GM18873 (cell line): Measurements from ENCODE around the gene LHX6.

Experiments
- ATAC-seq: cut with Tn5 transposase; IDR thresholded peaks from one replicate; pipeline ENCODE4 v1.9.1; 2021; ENCODE audit warnings: mild to moderate bottlenecking, moderate library complexity, moderate number of reproducible peaks; ENCODE audit not compliant: unreplicated experiment, low FRiP score

Gene LHX6

DNA sequence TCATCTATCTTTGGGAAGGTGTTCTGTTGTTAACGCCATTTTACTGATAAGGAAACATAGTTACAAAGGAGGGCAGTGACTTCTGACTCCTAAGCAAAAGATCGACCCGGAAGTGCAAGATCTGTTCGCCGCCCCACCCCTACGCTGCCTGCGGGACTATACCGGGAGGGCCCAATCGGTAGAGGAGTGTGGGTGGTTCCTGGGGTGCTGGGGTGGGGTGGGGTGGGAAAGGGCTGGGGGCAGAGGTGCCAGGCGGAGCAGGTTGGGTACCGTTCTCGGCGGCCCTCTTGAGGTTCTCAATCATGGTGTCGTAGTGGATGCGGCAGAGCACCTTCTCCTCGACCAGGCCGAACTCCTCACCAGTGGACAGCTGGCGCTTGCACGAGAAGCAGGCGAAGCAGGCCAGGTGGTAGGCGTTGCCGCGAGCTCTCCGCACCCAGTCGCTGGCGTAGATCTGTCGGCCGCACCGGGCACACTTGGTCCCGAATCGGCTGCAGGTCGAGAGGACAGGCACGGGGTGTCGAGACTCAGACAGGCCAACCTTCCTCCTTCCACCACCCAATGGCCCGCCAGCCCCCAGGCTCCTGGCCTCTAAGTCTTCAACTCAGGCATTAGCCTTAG lies 11.8 kb downstream of the LHX6 start:
- no peak for ATAC-seq

DNA sequence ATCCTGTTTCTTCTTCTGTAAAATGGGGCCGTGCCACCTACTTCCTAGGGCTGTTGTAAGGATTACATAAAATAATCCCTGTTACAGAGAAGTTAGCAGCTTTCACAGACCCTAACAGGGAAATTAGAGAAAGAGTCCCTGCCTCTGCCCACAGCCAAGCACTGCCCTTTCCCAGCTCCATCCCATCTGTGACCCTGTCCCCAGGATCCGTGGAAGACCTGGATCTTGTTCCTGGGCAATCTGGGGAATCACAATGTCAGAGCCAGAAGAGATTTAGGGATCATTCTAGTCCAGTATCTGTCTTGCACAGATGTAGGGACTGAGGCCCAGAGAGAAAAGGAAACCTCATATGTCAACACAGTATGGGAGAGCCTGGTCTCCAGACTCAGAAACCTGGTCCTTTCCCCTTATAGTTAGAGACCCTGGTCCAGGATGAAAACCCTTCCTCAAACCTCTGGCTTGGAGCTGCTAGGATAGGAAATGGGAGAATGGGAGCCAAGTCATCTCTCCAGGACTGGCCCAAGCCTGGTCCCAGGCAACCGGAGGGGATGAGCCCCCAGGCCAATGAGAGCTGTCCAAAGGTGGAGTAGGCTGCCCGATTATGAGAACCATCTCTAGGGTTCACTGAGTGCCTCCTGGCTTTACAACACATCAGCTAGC lies 12.5 kb downstream of the LHX6 start:
- ATAC-seq = no peak

GRCh38 chr9:122215663-122216062 lies 13.1 kb downstream of the LHX6 start:
- no peak for ATAC-seq

DNA sequence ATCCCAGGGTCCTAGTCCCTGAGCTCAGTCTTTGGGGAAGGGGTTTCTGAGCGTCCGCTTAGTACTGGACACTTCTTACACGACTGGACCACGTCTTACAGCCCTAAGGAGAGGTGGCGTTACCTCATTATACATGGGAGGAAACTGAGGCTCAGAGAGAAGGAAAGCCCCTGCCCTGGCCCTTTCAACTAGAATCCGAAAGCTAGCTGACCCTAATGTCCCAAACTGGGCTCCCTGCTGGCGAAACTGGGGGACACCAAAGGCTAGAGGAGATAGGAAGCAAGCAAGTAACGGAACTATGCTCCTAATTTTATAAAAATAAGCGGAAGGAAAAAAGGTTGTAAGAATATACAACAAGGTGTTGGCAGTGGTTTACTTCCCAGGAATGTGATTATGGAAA lies 14.2 kb downstream of the LHX6 start:
- ATAC-seq = no peak

GRCh38 chr9:122213589-122214413 lies 15.0 kb downstream of the LHX6 start:
- ATAC-seq = no peak

- no peak for ATAC-seq
Observed at GRCh38 chr9:122213102-122213588, 15.6 kb downstream of the LHX6 start.

GRCh38 chr9:122212473-122213004 lies 16.2 kb downstream of the LHX6 start:
- ATAC-seq = no peak

DNA sequence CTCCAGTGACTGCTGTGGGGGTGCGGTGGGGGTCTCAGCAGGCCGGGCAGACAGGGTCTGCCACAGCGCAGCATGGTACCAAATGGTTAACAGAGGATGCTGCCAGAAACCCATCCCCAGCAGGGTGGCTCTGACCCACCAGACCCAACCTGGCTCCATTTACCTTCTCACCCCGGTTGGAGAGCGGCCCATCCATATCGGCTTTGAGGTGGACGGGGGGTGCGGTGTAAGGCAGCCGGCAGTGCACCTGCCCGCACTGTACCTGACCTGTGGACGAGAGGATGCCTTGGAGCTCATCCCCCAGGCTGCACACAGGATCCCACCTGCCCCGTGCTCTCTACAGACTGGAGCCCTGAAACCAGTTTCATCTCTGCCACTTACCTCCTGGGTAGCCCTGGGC lies 19.3 kb downstream of the LHX6 start:
- ATAC-seq = no peak

DNA sequence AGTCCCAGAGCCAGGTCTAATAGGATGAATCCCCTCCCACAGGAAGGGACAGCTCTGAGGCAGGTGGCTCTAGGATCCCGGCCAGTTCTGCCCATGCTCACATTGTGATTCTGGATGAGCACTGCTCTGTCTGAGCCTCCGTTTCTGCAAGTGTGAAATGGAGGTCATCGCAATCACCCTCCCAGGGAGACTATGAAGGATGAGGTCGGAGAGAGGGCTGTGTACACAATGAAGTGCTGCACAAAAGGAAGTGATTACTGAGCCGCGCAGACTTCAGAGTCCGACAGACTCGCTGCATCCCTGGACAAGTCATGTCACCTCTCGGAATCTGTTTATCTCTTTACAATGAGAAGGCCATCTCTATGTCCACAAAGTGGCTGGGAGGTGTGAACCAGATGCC lies 21.7 kb downstream of the LHX6 start:
- no peak for ATAC-seq

DNA sequence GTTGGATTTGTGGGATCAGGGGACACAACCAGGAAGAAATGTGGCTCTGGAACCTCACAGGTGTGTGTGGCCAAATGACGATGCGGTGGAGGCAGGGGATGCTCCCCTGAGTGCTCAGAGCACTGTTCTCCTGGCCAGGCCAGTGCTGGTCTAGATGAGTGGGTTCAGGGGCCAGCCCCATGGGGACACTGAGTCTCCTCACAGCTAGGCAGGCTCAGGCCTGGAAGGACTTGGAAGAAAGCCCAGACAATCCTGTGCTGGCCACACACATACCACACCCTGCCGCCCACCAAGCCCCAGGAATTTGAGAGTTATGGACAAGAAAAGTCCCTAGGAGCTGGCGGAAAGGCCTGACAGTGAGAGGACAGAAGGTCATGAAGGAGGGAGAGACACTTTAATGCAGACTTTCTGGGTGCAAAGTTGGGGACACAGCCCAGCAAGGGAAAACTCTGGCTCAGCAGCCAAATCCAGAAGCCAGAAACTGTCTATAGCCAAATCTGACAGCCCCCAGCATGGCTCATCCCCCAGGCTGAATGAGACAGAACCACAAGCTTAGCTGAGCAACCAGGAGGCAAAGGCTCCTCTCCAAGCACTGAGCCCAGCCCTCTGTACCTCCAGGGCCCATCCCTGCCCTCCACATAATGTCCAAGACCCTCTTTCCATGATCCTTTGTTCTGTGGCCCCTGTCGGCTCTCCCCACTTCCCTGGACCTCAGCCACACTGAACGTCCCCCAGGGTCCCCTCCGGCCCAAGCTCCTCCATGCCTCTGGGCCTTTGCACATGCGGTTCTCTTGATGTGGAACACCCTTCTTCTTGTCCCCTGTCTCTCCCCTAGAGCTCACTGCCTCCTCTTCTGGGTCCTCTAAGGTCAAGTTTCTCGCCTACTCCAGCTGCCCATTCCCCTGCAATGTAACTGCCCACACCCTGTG lies 22.4 kb downstream of the LHX6 start:
- no peak for ATAC-seq

GRCh38 chr9:122205176-122205575 lies 23.6 kb downstream of the LHX6 start:
- ATAC-seq = no peak

DNA sequence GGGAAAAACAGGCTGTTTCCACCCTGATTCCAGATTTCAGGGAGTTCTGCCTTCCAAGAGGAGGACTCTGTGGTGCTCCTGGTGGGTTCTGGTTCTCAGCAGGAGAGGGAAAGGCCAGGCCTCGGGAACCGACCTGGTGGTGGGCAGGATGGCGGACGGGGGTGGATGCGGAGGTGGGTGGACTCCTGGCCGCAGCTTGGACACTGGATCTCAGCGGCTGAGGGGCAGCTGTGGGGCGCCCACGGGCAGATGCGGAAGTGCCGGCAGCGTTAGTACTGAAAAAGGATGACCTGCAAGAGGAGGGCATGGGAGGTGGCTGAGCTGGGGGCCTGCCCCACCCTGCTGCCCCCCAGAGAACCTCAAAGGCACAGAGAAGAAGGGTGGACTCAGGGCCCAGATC lies 24.3 kb downstream of the LHX6 start:
- no peak for ATAC-seq

DNA sequence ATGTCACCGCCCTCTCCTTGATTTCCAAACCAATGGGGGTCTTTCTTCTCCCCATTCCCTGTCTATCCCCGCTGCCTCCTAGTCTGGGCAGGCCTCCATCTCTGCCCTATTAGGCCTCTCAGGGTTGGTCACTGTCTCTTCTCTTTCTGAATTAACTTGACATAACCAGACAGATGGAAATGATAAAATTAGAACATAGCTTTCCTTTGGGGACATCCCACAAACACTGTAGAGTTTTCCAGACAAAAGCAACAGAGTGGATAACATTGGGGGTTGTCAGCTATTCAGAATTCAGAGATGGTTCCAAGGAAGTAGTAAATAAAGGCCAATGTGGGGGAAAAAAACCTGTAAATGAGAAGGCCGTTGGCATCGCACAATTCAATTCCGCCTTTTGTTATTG lies 24.7 kb downstream of the LHX6 start:
- no peak for ATAC-seq

GRCh38 chr9:122202111-122202510 lies 26.6 kb downstream of the LHX6 start:
- ATAC-seq = no peak

DNA sequence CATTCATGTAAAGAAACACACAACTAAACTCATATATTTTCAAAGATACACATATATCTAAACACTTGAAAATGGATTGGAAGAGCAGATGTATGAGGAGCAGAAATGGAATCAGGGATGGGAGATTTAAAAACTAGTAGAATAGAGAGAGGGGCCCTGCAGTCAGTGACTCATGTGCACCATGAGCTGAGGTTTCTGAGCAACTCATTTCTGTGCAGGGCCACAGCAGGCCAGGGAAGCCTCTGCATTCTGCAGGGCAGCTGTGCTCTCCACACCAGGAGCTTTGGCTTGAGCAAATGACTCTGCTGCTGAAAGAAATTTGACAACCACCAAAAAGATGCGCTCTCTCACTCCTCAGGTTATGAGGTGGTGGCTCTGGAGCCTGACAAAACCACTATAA lies 27.1 kb downstream of the LHX6 start:
- ATAC-seq = no peak

GRCh38 chr9:122200960-122201595 lies 27.7 kb downstream of the LHX6 start:
- ATAC-seq = no peak

- ATAC-seq = no peak
Observed at GRCh38 chr9:122197882-122198281, 30.9 kb downstream of the LHX6 start.

GRCh38 chr9:122197426-122197825 lies 31.3 kb downstream of the LHX6 start:
- ATAC-seq = no peak

DNA sequence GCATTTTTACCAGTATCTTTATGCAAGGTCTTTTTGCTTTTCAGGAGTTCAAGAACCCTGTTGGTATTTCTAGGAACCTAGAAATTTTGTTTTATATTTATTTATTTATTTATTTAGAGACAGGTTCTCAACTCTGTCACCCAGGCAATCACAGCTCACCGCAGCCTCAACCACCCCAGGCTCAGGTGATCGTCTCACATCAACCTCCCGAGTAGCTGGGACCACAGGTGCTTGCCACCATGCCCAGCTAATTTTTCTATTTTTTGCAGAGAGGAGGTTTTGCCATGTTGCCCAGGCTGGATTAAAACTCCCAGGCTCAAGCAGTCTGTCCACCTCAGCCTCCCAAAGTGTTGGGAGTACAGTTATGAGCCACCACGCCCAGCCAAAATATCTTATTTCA lies 32.9 kb downstream of the LHX6 start:
- no peak for ATAC-seq

DNA sequence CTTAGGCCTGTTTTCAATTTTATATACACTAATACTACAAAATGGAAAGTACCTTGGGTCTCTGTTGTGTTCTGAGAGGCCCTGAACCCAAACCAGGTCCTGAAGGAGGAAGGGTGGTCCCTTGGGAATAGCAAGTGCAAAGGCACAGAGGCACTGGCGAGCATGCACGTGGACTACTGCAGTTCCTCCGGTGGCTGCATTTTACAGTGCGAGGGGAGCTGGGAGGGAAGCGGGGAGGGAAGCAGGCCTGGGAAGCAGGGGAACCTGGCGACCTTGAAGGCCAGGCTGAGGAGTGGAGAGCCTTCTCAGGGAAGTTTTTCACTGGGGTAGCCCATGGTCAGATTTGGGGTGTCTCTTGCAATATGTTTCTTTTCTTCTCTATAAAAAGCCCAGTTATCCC lies 35.1 kb downstream of the LHX6 start:
- no peak for ATAC-seq
